Measurements from ENCODE around the gene GRID1.

The GRID1 gene

GRCh38 chr10:86169506-86170254 lies 196.9 kb downstream of the GRID1 start:
- Histone ChIP-seq H3K56ac (ENCODE audit: low read length) (no peak overlapping the region), H3K79me1 (ENCODE audit: low read length) (no peaks in the 10 kb centered on the region), H3K4ac (ENCODE audit: low read depth, low read length) (no peak overlapping the region), H3K18ac (ENCODE audit: low read length) (no peak overlapping the region), H2AK5ac (ENCODE audit: low read length) (no peak overlapping the region), H3K4me1 (ENCODE audit: control insufficient read depth, low read depth, low read length) (no peaks in the 10 kb centered on the region), H4K5ac (ENCODE audit: low read length) (no peak overlapping the region), H3K4me3 (ENCODE audit: low read length) (no peak overlapping the region), H2BK5ac (ENCODE audit: low read length) (no peak overlapping the region), H3K4me2 (ENCODE audit: low read length) (no peak overlapping the region), H2BK120ac (ENCODE audit: low read depth, low read length) (no peak overlapping the region), H3K27ac (ENCODE audit: low read depth, low read length) (no peak overlapping the region), H3K23ac (ENCODE audit: low read length) (no peak overlapping the region), H3K9ac (ENCODE audit: low read length) (no peak overlapping the region), H3K27me3 (ENCODE audit: insufficient read depth, low read length, poor library complexity) (no peaks in the 10 kb centered on the region), H2BK15ac (replicated peaks; ENCODE audit: low read depth) (no peak overlapping the region), H3K79me2 (ENCODE audit: control insufficient read depth, insufficient read depth, low read length) (no peaks in the 10 kb centered on the region), H4K8ac (ENCODE audit: low read depth, low read length) (no peak overlapping the region), H3K36me3 (ENCODE audit: control insufficient read depth, insufficient read depth, low read length) (no peaks in the 10 kb centered on the region)
- no peak for DNase-seq
- no CpG with 5 or more reads among the region's 10 CpGs for WGBS (ENCODE audit: extremely low coverage, insufficient coverage, low lambda C conversion rate)

GRCh38 chr10:86169066-86169465 lies 197.5 kb downstream of the GRID1 start:
- H2BK15ac ChIP-seq (replicated peaks; ENCODE audit: low read depth): no peak overlapping the region
- WGBS (ENCODE audit: extremely low coverage, insufficient coverage, low lambda C conversion rate): no CpG with 5 or more reads among the region's 4 CpGs
- no peak overlapping the region for H3K4me3 ChIP-seq (ENCODE audit: low read length)
- no peaks in the 10 kb centered on the region for H3K79me2 ChIP-seq (ENCODE audit: control insufficient read depth, insufficient read depth, low read length)
- H3K27ac ChIP-seq (ENCODE audit: low read depth, low read length): no peak overlapping the region
- no peaks in the 10 kb centered on the region for H3K36me3 ChIP-seq (ENCODE audit: control insufficient read depth, insufficient read depth, low read length)
- H3K4me1 ChIP-seq (ENCODE audit: control insufficient read depth, low read depth, low read length): no peaks in the 10 kb centered on the region
- H3K9ac ChIP-seq (ENCODE audit: low read length): no peak overlapping the region
- no peak overlapping the region for H4K5ac ChIP-seq (ENCODE audit: low read length)
- H3K79me1 ChIP-seq (ENCODE audit: low read length): no peaks in the 10 kb centered on the region
- no peak overlapping the region for H3K18ac ChIP-seq (ENCODE audit: low read length)
- H2BK5ac ChIP-seq (ENCODE audit: low read length): no peak overlapping the region
- no peak overlapping the region for H4K8ac ChIP-seq (ENCODE audit: low read depth, low read length)
- no peaks in the 10 kb centered on the region for H3K27me3 ChIP-seq (ENCODE audit: insufficient read depth, low read length, poor library complexity)
- H2AK5ac ChIP-seq (ENCODE audit: low read length): no peak overlapping the region
- H3K4ac ChIP-seq (ENCODE audit: low read depth, low read length): no peak overlapping the region
- no peak overlapping the region for H3K23ac ChIP-seq (ENCODE audit: low read length)
- H2BK120ac ChIP-seq (ENCODE audit: low read depth, low read length): no peak overlapping the region
- DNase-seq: no peak
- no peak overlapping the region for H3K4me2 ChIP-seq (ENCODE audit: low read length)
- H3K56ac ChIP-seq (ENCODE audit: low read length): no peak overlapping the region

DNA sequence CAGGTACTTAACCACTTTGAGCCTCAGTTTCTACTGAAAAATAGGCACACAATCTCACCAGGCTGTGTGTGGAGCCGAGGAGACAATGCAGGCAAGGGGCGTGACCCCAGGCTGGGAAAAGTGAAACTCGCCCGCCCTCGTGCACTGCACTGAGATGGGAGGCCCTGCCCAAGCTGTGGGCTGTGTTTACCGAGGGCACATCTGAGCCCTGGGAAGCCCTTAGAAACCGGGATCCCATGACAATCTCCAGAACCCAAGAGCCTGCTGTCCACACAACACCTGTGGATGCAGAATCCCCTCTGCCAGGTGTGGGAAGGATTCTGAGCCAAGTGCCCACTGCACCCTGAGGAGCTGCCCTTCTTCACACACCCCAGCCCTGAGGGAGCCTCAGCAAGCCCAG lies 198.3 kb downstream of the GRID1 start:
- H3K9ac ChIP-seq (ENCODE audit: low read length): no peak overlapping the region
- H4K8ac ChIP-seq (ENCODE audit: low read depth, low read length): no peak overlapping the region
- H3K4me1 ChIP-seq (ENCODE audit: control insufficient read depth, low read depth, low read length): no peaks in the 10 kb centered on the region
- H3K18ac ChIP-seq (ENCODE audit: low read length): no peak overlapping the region
- H3K56ac ChIP-seq (ENCODE audit: low read length): no peak overlapping the region
- H3K23ac ChIP-seq (ENCODE audit: low read length): no peak overlapping the region
- H2BK120ac ChIP-seq (ENCODE audit: low read depth, low read length): no peak overlapping the region
- H3K27me3 ChIP-seq (ENCODE audit: insufficient read depth, low read length, poor library complexity): no peaks in the 10 kb centered on the region
- DNase-seq: no peak
- no peaks in the 10 kb centered on the region for H3K79me1 ChIP-seq (ENCODE audit: low read length)
- no peaks in the 10 kb centered on the region for H3K79me2 ChIP-seq (ENCODE audit: control insufficient read depth, insufficient read depth, low read length)
- H3K36me3 ChIP-seq (ENCODE audit: control insufficient read depth, insufficient read depth, low read length): no peaks in the 10 kb centered on the region
- H3K4me2 ChIP-seq (ENCODE audit: low read length): no peak overlapping the region
- no peak overlapping the region for H3K4ac ChIP-seq (ENCODE audit: low read depth, low read length)
- no peak overlapping the region for H2BK15ac ChIP-seq (replicated peaks; ENCODE audit: low read depth)
- no peak overlapping the region for H4K5ac ChIP-seq (ENCODE audit: low read length)
- H3K4me3 ChIP-seq (ENCODE audit: low read length): no peak overlapping the region
- no CpG with 5 or more reads among the region's 7 CpGs for WGBS (ENCODE audit: extremely low coverage, insufficient coverage, low lambda C conversion rate)
- no peak overlapping the region for H2AK5ac ChIP-seq (ENCODE audit: low read length)
- H2BK5ac ChIP-seq (ENCODE audit: low read length): no peak overlapping the region
- H3K27ac ChIP-seq (ENCODE audit: low read depth, low read length): no peak overlapping the region

DNA sequence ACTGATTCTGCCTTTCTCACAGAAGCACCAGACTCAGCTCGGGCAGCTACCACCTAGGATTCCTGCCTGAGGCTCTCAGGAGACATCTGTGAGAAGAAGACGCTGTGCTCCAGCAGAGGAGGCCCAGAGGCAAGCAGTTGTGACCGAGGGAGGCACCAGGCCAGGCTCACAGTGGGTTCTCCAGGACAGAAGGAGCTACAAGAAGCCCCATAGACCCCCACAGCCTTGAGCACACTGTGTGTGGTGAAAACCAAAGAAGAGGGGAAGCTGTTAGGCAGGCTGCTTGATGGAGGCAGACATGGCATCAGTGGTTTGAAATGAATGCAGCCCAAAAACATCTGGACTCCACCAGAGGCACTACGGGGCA lies 198.8 kb downstream of the GRID1 start:
- no peak overlapping the region for H2BK15ac ChIP-seq (replicated peaks; ENCODE audit: low read depth)
- no peaks in the 10 kb centered on the region for H3K4me1 ChIP-seq (ENCODE audit: control insufficient read depth, low read depth, low read length)
- H3K79me1 ChIP-seq (ENCODE audit: low read length): no peaks in the 10 kb centered on the region
- no peak overlapping the region for H2BK120ac ChIP-seq (ENCODE audit: low read depth, low read length)
- no peak overlapping the region for H3K9ac ChIP-seq (ENCODE audit: low read length)
- WGBS (ENCODE audit: extremely low coverage, insufficient coverage, low lambda C conversion rate): no CpG with 5 or more reads among the region's 4 CpGs
- H2BK5ac ChIP-seq (ENCODE audit: low read length): no peak overlapping the region
- no peak overlapping the region for H3K4me3 ChIP-seq (ENCODE audit: low read length)
- no peak overlapping the region for H3K4me2 ChIP-seq (ENCODE audit: low read length)
- H3K36me3 ChIP-seq (ENCODE audit: control insufficient read depth, insufficient read depth, low read length): no peaks in the 10 kb centered on the region
- H3K56ac ChIP-seq (ENCODE audit: low read length): no peak overlapping the region
- no peak overlapping the region for H4K5ac ChIP-seq (ENCODE audit: low read length)
- no peak overlapping the region for H3K27ac ChIP-seq (ENCODE audit: low read depth, low read length)
- no peak overlapping the region for H3K23ac ChIP-seq (ENCODE audit: low read length)
- no peaks in the 10 kb centered on the region for H3K27me3 ChIP-seq (ENCODE audit: insufficient read depth, low read length, poor library complexity)
- no peak for DNase-seq
- H2AK5ac ChIP-seq (ENCODE audit: low read length): no peak overlapping the region
- H4K8ac ChIP-seq (ENCODE audit: low read depth, low read length): no peak overlapping the region
- no peak overlapping the region for H3K18ac ChIP-seq (ENCODE audit: low read length)
- H3K4ac ChIP-seq (ENCODE audit: low read depth, low read length): no peak overlapping the region
- H3K79me2 ChIP-seq (ENCODE audit: control insufficient read depth, insufficient read depth, low read length): no peaks in the 10 kb centered on the region

DNA sequence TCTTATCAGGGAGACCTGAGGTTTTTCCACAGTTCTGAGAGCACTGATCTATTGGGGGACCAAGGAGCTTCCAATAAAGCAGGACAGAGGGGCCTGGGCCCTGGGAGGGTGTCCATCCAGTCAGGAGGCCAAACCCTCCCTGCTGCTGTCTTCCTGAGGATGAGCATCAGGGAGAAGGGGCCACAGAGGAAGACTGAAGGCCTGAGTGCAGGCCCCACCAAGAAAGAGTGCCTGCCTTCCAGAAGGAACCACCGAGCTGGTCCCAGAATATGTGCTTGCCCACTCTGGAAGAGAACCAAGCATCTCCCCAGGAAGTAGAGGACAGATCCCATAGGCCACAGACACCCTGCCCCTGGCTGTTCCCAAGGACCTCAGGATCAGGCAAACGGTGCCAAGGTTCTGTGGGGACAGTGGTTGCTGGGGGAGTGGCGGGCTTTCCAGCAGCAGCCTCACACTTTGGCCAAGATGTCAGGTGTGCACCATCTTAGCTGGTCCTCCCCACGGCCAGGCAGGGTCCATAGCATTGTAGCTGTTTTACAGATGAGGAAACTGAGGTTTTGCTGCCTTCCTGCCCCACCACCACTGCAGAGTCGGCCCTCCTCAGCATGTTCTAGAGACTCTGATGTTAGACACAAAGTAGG lies 199.4 kb downstream of the GRID1 start:
- Histone ChIP-seq H3K56ac (ENCODE audit: low read length) (no peak overlapping the region), H3K4me3 (ENCODE audit: low read length) (no peak overlapping the region), H3K18ac (ENCODE audit: low read length) (no peak overlapping the region), H2BK15ac (replicated peaks; ENCODE audit: low read depth) (no peak overlapping the region), H2BK5ac (ENCODE audit: low read length) (no peak overlapping the region), H4K8ac (ENCODE audit: low read depth, low read length) (no peak overlapping the region), H2BK120ac (ENCODE audit: low read depth, low read length) (no peak overlapping the region), H3K79me1 (ENCODE audit: low read length) (no peaks in the 10 kb centered on the region), H4K5ac (ENCODE audit: low read length) (no peak overlapping the region), H3K27me3 (ENCODE audit: insufficient read depth, low read length, poor library complexity) (no peaks in the 10 kb centered on the region), H2AK5ac (ENCODE audit: low read length) (no peak overlapping the region), H3K9ac (ENCODE audit: low read length) (no peak overlapping the region), H3K4me2 (ENCODE audit: low read length) (no peak overlapping the region), H3K23ac (ENCODE audit: low read length) (no peak overlapping the region), H3K79me2 (ENCODE audit: control insufficient read depth, insufficient read depth, low read length) (no peaks in the 10 kb centered on the region), H3K27ac (ENCODE audit: low read depth, low read length) (no peak overlapping the region), H3K4me1 (ENCODE audit: control insufficient read depth, low read depth, low read length) (no peaks in the 10 kb centered on the region), H3K4ac (ENCODE audit: low read depth, low read length) (no peak overlapping the region), H3K36me3 (ENCODE audit: control insufficient read depth, insufficient read depth, low read length) (no peaks in the 10 kb centered on the region)
- no CpG with 5 or more reads among the region's 5 CpGs for WGBS (ENCODE audit: extremely low coverage, insufficient coverage, low lambda C conversion rate)
- DNase-seq: no peak

- Histone ChIP-seq H3K79me1 (ENCODE audit: low read length) (no peaks in the 10 kb centered on the region), H3K4me3 (ENCODE audit: low read length) (no peak overlapping the region)
- no CpG with 5 or more reads among the region's 9 CpGs for WGBS (ENCODE audit: extremely low coverage, insufficient coverage, low lambda C conversion rate)
Observed at GRCh38 chr10:86165666-86166065, 200.9 kb downstream of the GRID1 start.

More at GRCh38 chr10:86165666-86166065, 200.9 kb downstream of the GRID1 start:
- Histone ChIP-seq H3K56ac (ENCODE audit: low read length) (no peak overlapping the region), H2BK120ac (ENCODE audit: low read depth, low read length) (no peak overlapping the region), H3K27me3 (ENCODE audit: insufficient read depth, low read length, poor library complexity) (no peaks in the 10 kb centered on the region), H3K4ac (ENCODE audit: low read depth, low read length) (no peak overlapping the region), H3K27ac (ENCODE audit: low read depth, low read length) (no peak overlapping the region), H2BK15ac (replicated peaks; ENCODE audit: low read depth) (no peak overlapping the region), H3K4me2 (ENCODE audit: low read length) (no peak overlapping the region), H2AK5ac (ENCODE audit: low read length) (no peak overlapping the region), H3K79me2 (ENCODE audit: control insufficient read depth, insufficient read depth, low read length) (no peaks in the 10 kb centered on the region), H3K9ac (ENCODE audit: low read length) (no peak overlapping the region), H3K36me3 (ENCODE audit: control insufficient read depth, insufficient read depth, low read length) (no peaks in the 10 kb centered on the region), H4K8ac (ENCODE audit: low read depth, low read length) (no peak overlapping the region), H2BK5ac (ENCODE audit: low read length) (no peak overlapping the region), H4K5ac (ENCODE audit: low read length) (no peak overlapping the region), H3K18ac (ENCODE audit: low read length) (no peak overlapping the region), H3K4me1 (ENCODE audit: control insufficient read depth, low read depth, low read length) (no peaks in the 10 kb centered on the region), H3K23ac (ENCODE audit: low read length) (no peak overlapping the region)
- no peak for DNase-seq
